ENCODE measurements around the gene TRIM29. TPM values are rescaled to one million over a fixed set of nuclear protein-coding genes. Genes with fewer than 3 reads are reported as not detected.

The TRIM29 gene
- total and polyA plus RNA-seq, 2 of the 13 experiments (the other 11 are each of a cell fraction or from before 2014, with no cell fraction given) = 0.86 TPM

DNA sequence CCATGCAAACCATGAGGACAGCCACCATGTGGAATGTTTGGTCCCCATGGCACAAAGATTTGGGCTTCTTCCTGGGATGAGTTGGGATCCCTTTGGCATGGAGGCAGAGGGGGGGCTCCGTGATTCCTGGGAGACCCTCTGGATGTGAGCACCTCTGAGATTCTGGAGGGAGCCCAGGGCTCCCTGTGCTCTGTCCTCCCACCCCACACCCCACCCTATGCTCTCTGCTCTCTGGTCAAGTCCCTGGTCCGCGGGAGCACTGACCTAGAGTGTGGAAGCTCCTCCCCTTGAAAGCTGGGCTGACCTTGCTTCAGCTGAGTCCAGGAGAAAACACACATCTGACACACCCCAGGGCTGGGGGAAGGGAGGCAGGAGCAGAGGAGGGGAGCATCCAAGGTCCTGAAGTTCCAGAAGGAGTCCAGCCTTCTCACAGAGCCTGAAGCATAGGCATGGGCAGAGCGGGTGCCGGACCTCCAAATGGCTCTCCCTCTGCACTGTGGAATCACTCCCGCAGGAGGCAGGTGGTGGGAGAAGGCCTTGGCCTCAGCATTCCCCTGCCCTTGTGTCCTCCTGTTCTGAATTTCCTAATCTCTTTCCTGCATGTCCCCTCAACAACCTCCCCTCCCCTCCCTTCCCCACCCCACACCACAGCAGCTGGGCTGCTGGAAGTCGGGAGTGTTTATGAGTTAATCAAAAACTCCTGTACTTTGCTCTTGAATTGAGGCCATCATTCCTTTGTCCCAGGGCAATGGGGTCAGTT, 47.2 kb upstream of the TRIM29 start (continued):
- TF ChIP-seq, protein P1, sequence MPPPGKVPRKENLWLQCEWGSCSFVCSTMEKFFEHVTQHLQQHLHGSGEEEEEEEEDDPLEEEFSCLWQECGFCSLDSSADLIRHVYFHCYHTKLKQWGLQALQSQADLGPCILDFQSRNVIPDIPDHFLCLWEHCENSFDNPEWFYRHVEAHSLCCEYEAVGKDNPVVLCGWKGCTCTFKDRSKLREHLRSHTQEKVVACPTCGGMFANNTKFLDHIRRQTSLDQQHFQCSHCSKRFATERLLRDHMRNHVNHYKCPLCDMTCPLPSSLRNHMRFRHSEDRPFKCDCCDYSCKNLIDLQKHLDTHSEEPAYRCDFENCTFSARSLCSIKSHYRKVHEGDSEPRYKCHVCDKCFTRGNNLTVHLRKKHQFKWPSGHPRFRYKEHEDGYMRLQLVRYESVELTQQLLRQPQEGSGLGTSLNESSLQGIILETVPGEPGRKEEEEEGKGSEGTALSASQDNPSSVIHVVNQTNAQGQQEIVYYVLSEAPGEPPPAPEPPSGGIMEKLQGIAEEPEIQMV (CRISPR knock-in tag; IDR thresholded peaks at IDR 0.05; ENCODE audit: low read depth) = peak; percentile 98
- TF ChIP-seq POGZ (CRISPR knock-in tag; IDR thresholded peaks at IDR 0.05) (0 out of 2 replicates have a peak, but pooled peaks have one; percentile 55), ZNF615 (CRISPR knock-in tag; IDR thresholded peaks at IDR 0.05; ENCODE audit: borderline replicate concordance) (no peak), FOXK2 (IDR thresholded peaks at IDR 0.05) (0 out of 2 replicates have a peak, but pooled peaks have one; percentile 27), ZNF777 (CRISPR knock-in tag; IDR thresholded peaks at IDR 0.05) (no peak), TAF1 (CRISPR knock-in tag; IDR thresholded peaks at IDR 0.05) (peak; percentile 40), ZKSCAN1 (IDR thresholded peaks at IDR 0.05; ENCODE audit: low read length) (no peak), SKI (IDR thresholded peaks at IDR 0.05; ENCODE audit: partially characterized antibody) (peak; percentile 54), ZNF383 (CRISPR knock-in tag; IDR thresholded peaks at IDR 0.05; ENCODE audit: borderline replicate concordance) (no peak), MYC (CRISPR knock-in tag; IDR thresholded peaks at IDR 0.05; ENCODE audit: borderline replicate concordance) (peak; percentile 63)
- TF ChIP-seq, protein P2, sequence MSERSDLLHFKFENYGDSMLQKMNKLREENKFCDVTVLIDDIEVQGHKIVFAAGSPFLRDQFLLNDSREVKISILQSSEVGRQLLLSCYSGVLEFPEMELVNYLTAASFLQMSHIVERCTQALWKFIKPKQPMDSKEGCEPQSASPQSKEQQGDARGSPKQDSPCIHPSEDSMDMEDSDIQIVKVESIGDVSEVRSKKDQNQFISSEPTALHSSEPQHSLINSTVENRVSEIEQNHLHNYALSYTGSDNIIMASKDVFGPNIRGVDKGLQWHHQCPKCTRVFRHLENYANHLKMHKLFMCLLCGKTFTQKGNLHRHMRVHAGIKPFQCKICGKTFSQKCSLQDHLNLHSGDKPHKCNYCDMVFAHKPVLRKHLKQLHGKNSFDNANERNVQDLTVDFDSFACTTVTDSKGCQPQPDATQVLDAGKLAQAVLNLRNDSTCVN (CRISPR knock-in tag; IDR thresholded peaks at IDR 0.05; ENCODE audit: borderline replicate concordance) = peak; percentile 62; the same call in 1 of the 2 replicates
- TF ChIP-seq, protein P3, sequence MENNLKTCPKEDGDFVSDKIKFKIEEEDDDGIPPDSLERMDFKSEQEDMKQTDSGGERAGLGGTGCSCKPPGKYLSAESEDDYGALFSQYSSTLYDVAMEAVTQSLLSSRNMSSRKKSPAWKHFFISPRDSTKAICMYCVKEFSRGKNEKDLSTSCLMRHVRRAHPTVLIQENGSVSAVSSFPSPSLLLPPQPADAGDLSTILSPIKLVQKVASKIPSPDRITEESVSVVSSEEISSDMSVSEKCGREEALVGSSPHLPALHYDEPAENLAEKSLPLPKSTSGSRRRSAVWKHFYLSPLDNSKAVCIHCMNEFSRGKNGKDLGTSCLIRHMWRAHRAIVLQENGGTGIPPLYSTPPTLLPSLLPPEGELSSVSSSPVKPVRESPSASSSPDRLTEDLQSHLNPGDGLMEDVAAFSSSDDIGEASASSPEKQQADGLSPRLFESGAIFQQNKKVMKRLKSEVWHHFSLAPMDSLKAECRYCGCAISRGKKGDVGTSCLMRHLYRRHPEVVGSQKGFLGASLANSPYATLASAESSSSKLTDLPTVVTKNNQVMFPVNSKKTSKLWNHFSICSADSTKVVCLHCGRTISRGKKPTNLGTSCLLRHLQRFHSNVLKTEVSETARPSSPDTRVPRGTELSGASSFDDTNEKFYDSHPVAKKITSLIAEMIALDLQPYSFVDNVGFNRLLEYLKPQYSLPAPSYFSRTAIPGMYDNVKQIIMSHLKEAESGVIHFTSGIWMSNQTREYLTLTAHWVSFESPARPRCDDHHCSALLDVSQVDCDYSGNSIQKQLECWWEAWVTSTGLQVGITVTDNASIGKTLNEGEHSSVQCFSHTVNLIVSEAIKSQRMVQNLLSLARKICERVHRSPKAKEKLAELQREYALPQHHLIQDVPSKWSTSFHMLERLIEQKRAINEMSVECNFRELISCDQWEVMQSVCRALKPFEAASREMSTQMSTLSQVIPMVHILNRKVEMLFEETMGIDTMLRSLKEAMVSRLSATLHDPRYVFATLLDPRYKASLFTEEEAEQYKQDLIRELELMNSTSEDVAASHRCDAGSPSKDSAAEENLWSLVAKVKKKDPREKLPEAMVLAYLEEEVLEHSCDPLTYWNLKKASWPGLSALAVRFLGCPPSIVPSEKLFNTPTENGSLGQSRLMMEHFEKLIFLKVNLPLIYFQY (CRISPR knock-in tag; IDR thresholded peaks at IDR 0.05; ENCODE audit: borderline replicate concordance) = no peak
- TF ChIP-seq, protein P4, sequence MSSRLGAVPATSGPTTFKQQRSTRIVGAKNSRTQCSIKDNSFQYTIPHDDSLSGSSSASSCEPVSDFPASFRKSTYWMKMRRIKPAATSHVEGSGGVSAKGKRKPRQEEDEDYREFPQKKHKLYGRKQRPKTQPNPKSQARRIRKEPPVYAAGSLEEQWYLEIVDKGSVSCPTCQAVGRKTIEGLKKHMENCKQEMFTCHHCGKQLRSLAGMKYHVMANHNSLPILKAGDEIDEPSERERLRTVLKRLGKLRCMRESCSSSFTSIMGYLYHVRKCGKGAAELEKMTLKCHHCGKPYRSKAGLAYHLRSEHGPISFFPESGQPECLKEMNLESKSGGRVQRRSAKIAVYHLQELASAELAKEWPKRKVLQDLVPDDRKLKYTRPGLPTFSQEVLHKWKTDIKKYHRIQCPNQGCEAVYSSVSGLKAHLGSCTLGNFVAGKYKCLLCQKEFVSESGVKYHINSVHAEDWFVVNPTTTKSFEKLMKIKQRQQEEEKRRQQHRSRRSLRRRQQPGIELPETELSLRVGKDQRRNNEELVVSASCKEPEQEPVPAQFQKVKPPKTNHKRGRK (CRISPR knock-in tag; IDR thresholded peaks at IDR 0.05) = no peak
- TF ChIP-seq, protein P5, sequence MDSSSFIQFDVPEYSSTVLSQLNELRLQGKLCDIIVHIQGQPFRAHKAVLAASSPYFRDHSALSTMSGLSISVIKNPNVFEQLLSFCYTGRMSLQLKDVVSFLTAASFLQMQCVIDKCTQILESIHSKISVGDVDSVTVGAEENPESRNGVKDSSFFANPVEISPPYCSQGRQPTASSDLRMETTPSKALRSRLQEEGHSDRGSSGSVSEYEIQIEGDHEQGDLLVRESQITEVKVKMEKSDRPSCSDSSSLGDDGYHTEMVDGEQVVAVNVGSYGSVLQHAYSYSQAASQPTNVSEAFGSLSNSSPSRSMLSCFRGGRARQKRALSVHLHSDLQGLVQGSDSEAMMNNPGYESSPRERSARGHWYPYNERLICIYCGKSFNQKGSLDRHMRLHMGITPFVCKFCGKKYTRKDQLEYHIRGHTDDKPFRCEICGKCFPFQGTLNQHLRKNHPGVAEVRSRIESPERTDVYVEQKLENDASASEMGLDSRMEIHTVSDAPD (CRISPR knock-in tag; IDR thresholded peaks at IDR 0.05) = no peak
- TF ChIP-seq, protein P6, sequence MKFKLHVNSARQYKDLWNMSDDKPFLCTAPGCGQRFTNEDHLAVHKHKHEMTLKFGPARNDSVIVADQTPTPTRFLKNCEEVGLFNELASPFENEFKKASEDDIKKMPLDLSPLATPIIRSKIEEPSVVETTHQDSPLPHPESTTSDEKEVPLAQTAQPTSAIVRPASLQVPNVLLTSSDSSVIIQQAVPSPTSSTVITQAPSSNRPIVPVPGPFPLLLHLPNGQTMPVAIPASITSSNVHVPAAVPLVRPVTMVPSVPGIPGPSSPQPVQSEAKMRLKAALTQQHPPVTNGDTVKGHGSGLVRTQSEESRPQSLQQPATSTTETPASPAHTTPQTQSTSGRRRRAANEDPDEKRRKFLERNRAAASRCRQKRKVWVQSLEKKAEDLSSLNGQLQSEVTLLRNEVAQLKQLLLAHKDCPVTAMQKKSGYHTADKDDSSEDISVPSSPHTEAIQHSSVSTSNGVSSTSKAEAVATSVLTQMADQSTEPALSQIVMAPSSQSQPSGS (CRISPR knock-in tag; IDR thresholded peaks at IDR 0.05) = peak; percentile 27; the same call in 1 of the 2 replicates

Data from HepG2 (cell line).